Omental fat pad (tissue), 4 donors: Measurements from ENCODE around the gene NRIP3. TPM values are rescaled to one million over a fixed set of nuclear protein-coding genes. Genes with fewer than 3 reads are reported as not detected.
"Not testable (repeated sequence)": the region's sequence is repeated elsewhere in the genome, so short reads cannot be mapped to it uniquely, and the experiment has no call there.

Experiments used
- ATAC-seq: fragments of 150-250 bp; one replicate; pipeline ENCODE4 v1.9.1; 2016; ENCODE audit warnings: mild to moderate bottlenecking, moderate library complexity; ENCODE audit not compliant: low FRiP score
- DNase-seq: peaks from one replicate; pipeline ENCODE4 v3.0.0-alpha.2; 2019; ENCODE audit warnings: low spot score
- total RNA-seq, 4 donors: library from RNA; depleted of rRNA; stranded (reverse); fragments of >200 nt; gene quantifications; one replicate each; pipeline ENCODE4 v1.1.0, GENCODE V29; 2016
- TF ChIP-seq, protein P1 (sequence below), 3 donors: fragments of 450-650 bp; IDR thresholded peaks; one replicate each; pipeline ENCODE4 v1.5.1; 2016 to 2017; ENCODE audit warnings: antibody characterized with exemption in 3 of 3, mild to moderate bottlenecking in 3 of 3, moderate library complexity in 2 of 3

The NRIP3 gene
- total RNA-seq, 4 donors from 2014 or later: 0.63 to 13.1 (median 2.8) TPM

DNA sequence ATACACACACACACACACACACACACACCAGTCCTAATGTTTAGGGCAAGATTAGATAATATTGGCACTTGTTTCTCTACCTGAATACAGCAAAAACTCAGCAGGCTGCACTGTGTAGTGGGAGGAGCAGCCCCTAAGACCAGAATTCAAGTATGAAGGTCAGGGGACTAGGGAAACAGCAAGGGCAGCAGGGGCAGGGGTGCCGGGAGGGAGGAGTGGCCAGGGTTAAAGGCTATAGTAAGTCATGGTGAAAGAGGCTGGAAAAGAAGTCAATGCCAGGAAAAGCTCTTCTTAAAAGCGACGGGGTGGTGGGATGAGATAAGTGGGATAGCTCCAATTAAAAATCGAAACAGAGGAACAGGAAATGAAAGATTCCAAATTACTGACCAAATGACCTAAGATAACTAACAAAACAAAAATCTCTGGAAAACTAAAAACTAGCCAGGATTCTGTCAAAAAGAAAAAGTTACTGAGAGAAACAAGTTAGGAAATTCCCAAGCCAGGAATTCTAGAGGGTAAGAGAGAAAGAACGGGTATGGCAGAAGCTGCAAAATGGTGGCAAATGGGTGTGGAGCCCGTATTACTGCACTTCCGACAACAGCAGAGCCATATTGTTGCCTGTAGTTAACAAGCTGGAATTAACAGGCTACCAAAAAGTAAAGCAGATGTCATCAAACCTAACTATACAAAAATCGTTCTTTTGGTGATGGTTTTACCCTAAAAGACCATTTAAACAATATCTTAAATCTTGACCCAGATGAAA is 62.3 kb downstream of the NRIP3 start:
- ATAC-seq (no peak), DNase-seq (no peak)
- TF ChIP-seq, protein P1, sequence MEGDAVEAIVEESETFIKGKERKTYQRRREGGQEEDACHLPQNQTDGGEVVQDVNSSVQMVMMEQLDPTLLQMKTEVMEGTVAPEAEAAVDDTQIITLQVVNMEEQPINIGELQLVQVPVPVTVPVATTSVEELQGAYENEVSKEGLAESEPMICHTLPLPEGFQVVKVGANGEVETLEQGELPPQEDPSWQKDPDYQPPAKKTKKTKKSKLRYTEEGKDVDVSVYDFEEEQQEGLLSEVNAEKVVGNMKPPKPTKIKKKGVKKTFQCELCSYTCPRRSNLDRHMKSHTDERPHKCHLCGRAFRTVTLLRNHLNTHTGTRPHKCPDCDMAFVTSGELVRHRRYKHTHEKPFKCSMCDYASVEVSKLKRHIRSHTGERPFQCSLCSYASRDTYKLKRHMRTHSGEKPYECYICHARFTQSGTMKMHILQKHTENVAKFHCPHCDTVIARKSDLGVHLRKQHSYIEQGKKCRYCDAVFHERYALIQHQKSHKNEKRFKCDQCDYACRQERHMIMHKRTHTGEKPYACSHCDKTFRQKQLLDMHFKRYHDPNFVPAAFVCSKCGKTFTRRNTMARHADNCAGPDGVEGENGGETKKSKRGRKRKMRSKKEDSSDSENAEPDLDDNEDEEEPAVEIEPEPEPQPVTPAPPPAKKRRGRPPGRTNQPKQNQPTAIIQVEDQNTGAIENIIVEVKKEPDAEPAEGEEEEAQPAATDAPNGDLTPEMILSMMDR (IDR thresholded peaks at IDR 0.05): no peak

DNA sequence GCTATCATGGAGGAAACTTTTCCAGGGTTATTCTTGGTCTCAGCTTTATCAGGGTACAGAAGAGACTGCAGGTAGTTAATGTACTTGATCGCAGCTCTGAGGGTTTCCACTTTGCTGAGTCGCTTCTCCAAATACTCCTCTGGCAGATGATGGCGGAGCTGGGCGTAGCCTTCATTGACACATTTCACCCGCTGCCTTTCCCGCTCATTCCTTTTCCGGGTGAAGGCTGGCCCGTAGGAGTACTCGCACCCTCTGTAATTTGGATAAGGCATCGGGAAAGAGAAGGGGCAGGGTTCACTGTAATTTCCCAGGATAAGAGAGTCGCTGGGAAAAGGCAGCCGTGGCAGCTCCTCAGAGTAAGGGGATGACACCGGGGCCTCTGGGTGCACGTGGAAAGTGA is 66.1 kb downstream of the NRIP3 start:
- no peak for DNase-seq
- no peak for ATAC-seq
- TF ChIP-seq, protein P1 (IDR thresholded peaks at IDR 0.05): no peak

DNA sequence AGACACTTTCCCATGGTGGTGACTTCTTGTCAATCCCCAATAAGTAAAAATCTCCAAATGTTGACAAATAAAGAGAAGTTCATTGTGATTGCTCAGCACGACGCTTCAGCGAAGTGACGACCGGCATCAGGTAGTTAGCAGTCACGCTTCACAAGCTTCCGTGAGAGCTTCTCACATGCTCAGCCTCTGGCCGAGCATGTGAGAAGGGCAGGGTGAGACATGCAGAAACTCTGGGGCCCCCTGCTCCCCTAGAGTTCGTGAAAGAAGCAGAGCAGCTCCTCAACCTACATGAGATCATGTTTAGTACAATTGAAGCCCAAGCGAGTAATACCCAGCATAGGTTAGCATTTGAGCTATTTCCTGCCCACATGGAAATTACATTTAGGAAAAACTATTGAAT is 66.6 kb downstream of the NRIP3 start:
- ATAC-seq: no peak
- no peak for DNase-seq
- TF ChIP-seq, protein P1 (IDR thresholded peaks at IDR 0.05): no peak

DNA sequence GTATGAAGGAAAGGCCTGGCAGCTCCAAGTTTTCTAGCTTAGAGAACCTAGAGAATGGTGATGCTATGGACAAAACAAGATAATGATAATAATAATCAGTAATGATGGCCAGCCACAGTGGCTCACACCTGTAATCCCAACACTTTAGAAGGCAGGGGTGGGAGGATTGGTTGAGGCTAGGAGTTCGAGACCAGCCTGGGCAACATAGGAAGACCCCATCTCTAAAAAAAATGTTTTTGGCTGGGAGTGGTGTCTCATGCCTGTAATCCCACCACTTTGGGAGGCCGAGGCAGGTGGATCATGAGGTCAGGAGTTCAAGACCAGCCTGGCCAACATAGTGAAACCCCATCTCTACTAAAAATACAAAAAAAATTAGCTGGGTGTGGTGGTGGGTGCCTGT is 68.0 kb downstream of the NRIP3 start:
- not testable (repeated sequence) for ATAC-seq, DNase-seq

DNA sequence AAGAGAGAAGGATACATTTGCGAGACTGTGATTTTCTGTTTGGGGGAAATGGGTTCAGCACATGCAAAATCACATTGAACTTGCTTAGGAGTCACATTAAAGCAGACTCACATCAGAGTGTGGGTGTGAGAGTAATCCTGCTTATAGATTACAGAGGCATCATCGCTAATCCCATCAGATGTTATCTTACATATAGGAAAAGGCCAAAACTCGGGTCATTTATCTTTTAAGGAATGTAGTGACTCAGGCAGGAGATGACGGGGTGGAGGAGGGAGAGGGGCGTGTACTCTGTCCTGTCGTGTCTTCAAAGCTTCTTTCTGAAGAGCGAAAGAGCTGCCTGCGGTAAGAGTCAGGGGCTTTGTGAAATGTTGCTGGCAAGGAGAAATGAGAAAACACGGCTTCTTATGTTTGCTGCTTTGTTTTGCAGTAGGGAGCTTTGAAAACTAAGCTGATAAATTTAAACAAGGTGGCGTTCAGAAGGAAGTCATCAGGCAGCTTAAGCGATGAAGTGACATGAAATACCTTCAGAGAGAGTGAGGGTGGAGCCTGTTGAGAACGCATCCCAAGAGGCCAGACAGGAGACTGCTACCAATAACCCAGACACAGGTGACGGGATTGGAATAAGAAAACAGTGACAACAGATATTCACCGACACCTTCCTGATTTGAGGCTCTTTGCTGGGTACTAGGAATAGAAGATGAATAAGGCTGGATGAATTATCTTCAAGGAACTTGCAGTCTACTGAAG is 68.9 kb downstream of the NRIP3 start:
- ATAC-seq (peak; percentile 81), DNase-seq (no peak)
- TF ChIP-seq, protein P1 (IDR thresholded peaks at IDR 0.05): no peak

DNA sequence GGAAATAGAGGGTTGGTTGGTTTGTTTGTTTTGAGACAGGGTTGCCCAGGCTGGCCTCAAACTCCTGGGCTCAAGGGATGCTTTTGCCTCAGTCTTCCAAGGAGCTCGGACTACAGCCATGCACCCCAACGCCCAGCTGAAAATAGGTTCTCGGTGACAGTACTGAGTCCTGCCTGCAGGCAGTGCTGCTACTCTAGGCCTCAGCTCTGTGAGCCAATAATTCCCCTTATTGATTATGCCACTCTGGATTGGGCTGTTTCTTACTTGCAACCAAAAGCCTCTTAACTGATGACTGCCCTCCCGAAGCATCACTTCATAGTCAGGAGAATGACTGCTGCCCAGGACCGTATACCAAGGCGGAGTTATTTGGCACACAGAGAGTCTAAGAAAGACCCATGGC is 69.9 kb downstream of the NRIP3 start:
- ATAC-seq (no peak), DNase-seq (no peak)
- TF ChIP-seq, protein P1 (IDR thresholded peaks at IDR 0.05): no peak

DNA sequence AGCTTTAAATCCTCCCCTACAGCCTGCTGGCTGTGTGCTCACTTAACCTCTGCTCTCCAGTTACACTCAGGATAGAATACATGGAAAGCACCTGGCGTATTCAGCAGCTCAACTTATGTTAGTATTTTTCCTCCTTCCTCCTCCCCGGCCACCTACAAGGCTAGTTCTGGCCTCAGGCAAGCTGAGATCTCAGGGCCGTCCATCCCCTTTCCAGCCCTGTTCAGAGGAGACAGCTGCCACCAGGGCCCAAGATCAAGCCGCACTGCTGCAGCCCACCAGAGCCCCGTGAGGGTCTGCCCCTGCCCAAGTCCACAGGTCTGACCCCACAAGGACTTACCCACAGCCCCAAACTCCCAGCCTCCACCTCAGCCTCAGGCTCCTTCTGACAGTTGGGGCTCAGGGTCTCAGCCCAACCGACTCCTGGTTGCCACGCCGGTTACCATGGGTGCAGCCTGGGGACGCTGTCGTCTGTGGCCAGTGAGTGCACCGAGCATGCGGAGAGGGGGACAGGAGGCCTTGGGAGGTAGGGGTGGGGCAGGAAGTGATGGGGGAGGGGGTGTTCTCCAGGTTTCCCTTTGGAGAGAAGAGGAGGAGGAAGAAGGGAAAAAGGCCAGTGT is 71.1 kb downstream of the NRIP3 start, which contains the start of gene C11orf16:
TSS of gene C11orf16 (minus strand) at position 384 of the 617 bp plus-strand sequence. CDS start 639 bp downstream, outside the sequence.
- TF ChIP-seq, protein P1 (IDR thresholded peaks at IDR 0.05): no peak
- ATAC-seq (no peak), DNase-seq (no peak)
